GM23248 (cell line): Measurements from ENCODE around the gene MELK. TPM values are rescaled to one million over a fixed set of nuclear protein-coding genes. Genes with fewer than 3 reads are reported as not detected.
"Not testable (repeated sequence)": the region's sequence is repeated elsewhere in the genome, so short reads cannot be mapped to it uniquely, and the experiment has no call there.

ENCODE experiments used
- DNase-seq: peaks from one replicate; pipeline ENCODE4 v3.0.0-alpha.2; 2015
- H2AFZ ChIP-seq: fragments of 200-600 bp; sonication (generic); 2 replicates; pipeline ENCODE4 v1.6.1; 2016; ENCODE audit warnings: antibody characterized with exemption
- H3F3A ChIP-seq: fragments of 200-600 bp; sonication (generic); 2 replicates; pipeline ENCODE4 v1.6.1; 2016; ENCODE audit warnings: mild to moderate bottlenecking, antibody characterized with exemption, mixed run types; ENCODE audit not compliant: insufficient read depth
- H3K27ac ChIP-seq: fragments of 200-600 bp; sonication (generic); 2 replicates; pipeline ENCODE4 v1.5.1; 2016; ENCODE audit warnings: mild to moderate bottlenecking
- H3K27me3 ChIP-seq: fragments of 200-600 bp; sonication (generic); replicated peaks from 2 replicates; pipeline ENCODE4 v1.6.1; 2016; ENCODE audit warnings: mild to moderate bottlenecking; ENCODE audit not compliant: insufficient read depth
- H3K36me3 ChIP-seq: fragments of 200-600 bp; sonication (generic); 2 replicates; pipeline ENCODE4 v1.6.1; 2016; ENCODE audit warnings: low read depth, mild to moderate bottlenecking
- H3K4me1 ChIP-seq: fragments of 200-600 bp; sonication (generic); 2 replicates; pipeline ENCODE4 v1.6.1; 2016; ENCODE audit warnings: mild to moderate bottlenecking; ENCODE audit not compliant: insufficient read depth
- H3K4me2 ChIP-seq: fragments of 200-600 bp; sonication (generic); one replicate; pipeline ENCODE4 v1.6.1; 2016; ENCODE audit warnings: mild to moderate bottlenecking; ENCODE audit not compliant: unreplicated experiment
- H3K4me3 ChIP-seq: fragments of 200-600 bp; sonication (generic); 2 replicates; pipeline ENCODE4 v1.5.1; 2016; ENCODE audit warnings: mild to moderate bottlenecking
- H3K79me2 ChIP-seq: fragments of 200-600 bp; sonication (generic); 2 replicates; pipeline ENCODE4 v1.6.1; 2016; ENCODE audit warnings: mild to moderate bottlenecking; ENCODE audit not compliant: insufficient read depth
- H3K9ac ChIP-seq: fragments of 200-600 bp; sonication (generic); 2 replicates; pipeline ENCODE4 v1.6.1; 2016; ENCODE audit warnings: mild to moderate bottlenecking
- H3K9me2 ChIP-seq: fragments of 200-600 bp; sonication (generic); 2 replicates; pipeline ENCODE4 v1.6.1; 2016; ENCODE audit warnings: mixed run types, mild to moderate bottlenecking, moderate library complexity; ENCODE audit not compliant: insufficient read depth
- H3K9me3 ChIP-seq: fragments of 200-600 bp; sonication (generic); one replicate; pipeline ENCODE4 v1.6.1; 2017; ENCODE audit warnings: low read depth
- H4K20me1 ChIP-seq: fragments of 200-600 bp; sonication (generic); 2 replicates; pipeline ENCODE4 v1.6.0; 2016; ENCODE audit not compliant: insufficient read depth
- EZH2 ChIP-seq: fragments of 200-600 bp; sonication (generic); IDR thresholded peaks from 2 replicates; pipeline ENCODE4 v1.6.1; 2018; ENCODE audit warnings: antibody characterized with exemption, mild to moderate bottlenecking; ENCODE audit not compliant: insufficient read depth, poor library complexity, severe bottlenecking
- EZH2phosphoT487 ChIP-seq: fragments of 200-600 bp; sonication (generic); IDR thresholded peaks from 2 replicates; pipeline ENCODE4 v1.6.1; 2018; ENCODE audit warnings: antibody characterized with exemption, moderate library complexity, mild to moderate bottlenecking, low read depth; ENCODE audit not compliant: insufficient read depth
- WGBS, 2 experiments: methylation state at CpG; one replicate each; pipeline ENCODE4 v1.1.6; 2015 to 2017; ENCODE audit warnings: low lambda C conversion rate in 2 of 2, low coverage in 1 of 2; ENCODE audit errors: missing lambda C conversion rate in 2 of 2; 5-methylcytosine and 5-hydroxymethylcytosine counted together
- in situ Hi-C: fragments of 300-500 bp; cut with MboI; formaldehyde crosslinking; loops from 2 replicates; pipeline ENCODE4 v1.15.0; 2020
- polyA plus RNA-seq: library from polyadenylated mRNA; unstranded; fragments of >200 nt; fragmentation: Nextera tagmentation; extraction: Ambion mirVana; gene quantifications from 2 replicates; pipeline ENCODE4 v1.2.1, GENCODE V29; 2016
- total RNA-seq: library from RNA; depleted of rRNA; stranded (reverse); fragments of >200 nt; shearing (Covaris generic); gene quantifications from 2 replicates; pipeline ENCODE4 v1.2.3, GENCODE V29; 2014

Gene MELK
- total and polyA plus RNA-seq, 2 experiments from 2014 or later, result 23.2 to 24.7 TPM

GRCh38 chr9:36548454-36548853 is 24.2 kb upstream of the MELK start:
- 0 out of 2 replicates have a peak, but pooled peaks cover 4% of the 10 kb centered on the region for H3K4me1 ChIP-seq
- H2AFZ ChIP-seq, result no peak overlapping the region
- no peak overlapping the region for H3K9ac ChIP-seq
- H3K4me3 ChIP-seq, result no peak overlapping the region
- in situ Hi-C loops, result no loop called here
- H3K4me2 ChIP-seq, result no peak overlapping the region
- H3K79me2 ChIP-seq, result no peaks in the 10 kb centered on the region
- H3K27me3 ChIP-seq, result no peaks in the 10 kb centered on the region; the same call in 1 of the 2 replicates
- WGBS, 2 experiments, result 87 to 100% methylated on average over 1 of the region's 1 CpG
- no peak for DNase-seq
- no peak overlapping the region for H3K27ac ChIP-seq
- H3K9me2 ChIP-seq, result no peaks in the 10 kb centered on the region
- no peak for TF ChIP-seq EZH2
- peaks cover 5% of the 10 kb centered on the region; the same call in 1 of the 2 replicates for H3F3A ChIP-seq
- H3K9me3 ChIP-seq, result no peaks in the 10 kb centered on the region
- no peaks in the 10 kb centered on the region for H4K20me1 ChIP-seq
- no peaks in the 10 kb centered on the region for H3K36me3 ChIP-seq

GRCh38 chr9:36550135-36550534 is 22.6 kb upstream of the MELK start:
- H3F3A ChIP-seq, result no peaks in the 10 kb centered on the region
- H3K27me3 ChIP-seq, result no peaks in the 10 kb centered on the region; the same call in 1 of the 2 replicates
- no peak overlapping the region for H3K4me3 ChIP-seq
- DNase-seq, result no peak
- no peaks in the 10 kb centered on the region for H3K36me3 ChIP-seq
- H3K4me2 ChIP-seq, result no peak overlapping the region
- in situ Hi-C loops, result loop anchor here (10.0 kb wide), 1 partner anchor 145 kb away; the partner anchor contains the start of gene RNF38
- no peaks in the 10 kb centered on the region for H3K79me2 ChIP-seq
- H3K27ac ChIP-seq, result no peak overlapping the region
- 94% methylated on average over 8 of the region's 8 CpGs for WGBS, 2 experiments
- H3K4me1 ChIP-seq, result no peaks in the 10 kb centered on the region
- no peak for TF ChIP-seq EZH2
- TF ChIP-seq EZH2phosphoT487, result no peak
- H4K20me1 ChIP-seq, result no peaks in the 10 kb centered on the region
- H2AFZ ChIP-seq, result no peak overlapping the region
- H3K9me3 ChIP-seq, result no peaks in the 10 kb centered on the region
- no peak overlapping the region for H3K9ac ChIP-seq
- H3K9me2 ChIP-seq, result no peaks in the 10 kb centered on the region

GRCh38 chr9:36550631-36551098 is 22.0 kb upstream of the MELK start:
- H3F3A ChIP-seq, H3K9ac ChIP-seq, H4K20me1 ChIP-seq, H3K9me3 ChIP-seq, H3K79me2 ChIP-seq, DNase-seq, H3K27me3 ChIP-seq, H3K4me2 ChIP-seq, H2AFZ ChIP-seq, H3K4me1 ChIP-seq, H3K36me3 ChIP-seq, H3K9me2 ChIP-seq, H3K4me3 ChIP-seq, H3K27ac ChIP-seq: not testable (repeated sequence)
- in situ Hi-C loops, result loop anchor here (10.0 kb wide), 1 partner anchor 146 kb away; the partner anchor contains the start of gene RNF38
- WGBS, 2 experiments, result 90 to 94% methylated on average over 10 of the region's 10 CpGs

- H3K9me3 ChIP-seq, result no peaks in the 10 kb centered on the region
- no peaks in the 10 kb centered on the region for H3K9me2 ChIP-seq
- no peaks in the 10 kb centered on the region for H4K20me1 ChIP-seq
- no peak overlapping the region for H3K9ac ChIP-seq
- WGBS, 2 experiments, result 66 to 85% methylated on average over 2 to 3 of the region's 3 CpGs
- no peaks in the 10 kb centered on the region for H3K36me3 ChIP-seq
- peak; percentile 50 for DNase-seq
- H3K4me2 ChIP-seq, result no peak overlapping the region
- no peaks in the 10 kb centered on the region; the same call in 1 of the 2 replicates for H3K27me3 ChIP-seq
- no peak overlapping the region for H3K4me3 ChIP-seq
- no peaks in the 10 kb centered on the region for H3F3A ChIP-seq
- no peak overlapping the region for H2AFZ ChIP-seq
- no peaks in the 10 kb centered on the region for H3K79me2 ChIP-seq
- in situ Hi-C loops, result loop anchor here (10.0 kb wide), 1 partner anchor 146 kb away; the partner anchor contains the start of gene RNF38
- H3K27ac ChIP-seq, result no peak overlapping the region
- H3K4me1 ChIP-seq, result no peaks in the 10 kb centered on the region
- no peak for TF ChIP-seq EZH2phosphoT487
- TF ChIP-seq EZH2, result no peak
Measured at GRCh38 chr9:36551129-36551528, 21.6 kb upstream of the MELK start.

- Histone ChIP-seq H3K9me3 (no peaks in the 10 kb centered on the region), H3K36me3 (no peaks in the 10 kb centered on the region), H3F3A (no peaks in the 10 kb centered on the region), H4K20me1 (no peaks in the 10 kb centered on the region), H3K9me2 (no peaks in the 10 kb centered on the region), H3K4me2 (no peak overlapping the region), H3K79me2 (no peaks in the 10 kb centered on the region), H2AFZ (no peak overlapping the region), H3K4me1 (no peaks in the 10 kb centered on the region), H3K9ac (no peak overlapping the region), H3K4me3 (no peak overlapping the region), H3K27ac (no peak overlapping the region), H3K27me3 (no peaks in the 10 kb centered on the region; the same call in 1 of the 2 replicates)
- in situ Hi-C loops, result loop anchor here (10.0 kb wide), 1 partner anchor 147 kb away; the partner anchor contains the start of gene RNF38
- no peak for TF ChIP-seq EZH2phosphoT487
- no peak for TF ChIP-seq EZH2
- DNase-seq, result no peak
- WGBS, 2 experiments, result 76 to 87% methylated on average over 6 of the region's 6 CpGs
Measured at GRCh38 chr9:36551910-36552309, 20.8 kb upstream of the MELK start.
